K562 (cell line): ENCODE results near the gene KAT6B. TPM values are rescaled to one million over a fixed set of nuclear protein-coding genes. Genes with fewer than 3 reads are reported as not detected.

ENCODE experiments used
- BACH1 ChIP-seq: fragments of 200-800 bp; sonication (Bioruptor generic); IDR thresholded peaks from 2 replicates; pipeline ENCODE4 v1.6.1; 2016; ENCODE audit warnings: missing genetic modification characterization, missing compliant biosample characterization
- C11orf30 ChIP-seq: fragments of 450-650 bp; IDR thresholded peaks from 2 replicates; pipeline ENCODE4 v1.6.1; 2016; ENCODE audit warnings: low read depth, mild to moderate bottlenecking
- EHMT2 ChIP-seq: fragments of 450-650 bp; IDR thresholded peaks from 2 replicates; pipeline ENCODE4 v1.6.1; 2018; ENCODE audit warnings: antibody characterized with exemption
- FOXA3 ChIP-seq, 2 experiments: fragments of 450-650 bp in 1 of 2; sonication (generic) in 1 of 2; formaldehyde crosslinking; IDR thresholded peaks in 1 of 2; conservative IDR thresholded peaks in 1 of 2; 2 replicates each; pipeline versions ENCODE4 v1.4.0 to v1.8.0; 2020 to 2022; ENCODE audit warnings: mild to moderate bottlenecking in 2 of 2, missing genetic modification reagents in 1 of 2
- HDAC1 ChIP-seq, 2 experiments: fragments of 450-650 bp; IDR thresholded peaks; 2 replicates each; pipeline ENCODE4 v1.6.1; 2016 to 2017; ENCODE audit warnings: inconsistent platforms in 1 of 2, mild to moderate bottlenecking in 1 of 2, moderate library complexity in 1 of 2
- HLTF ChIP-seq: fragments of 450-650 bp; IDR thresholded peaks from 2 replicates; pipeline ENCODE4 v1.6.1; 2016
- KAT8 ChIP-seq: fragments of 450-650 bp; IDR thresholded peaks from 2 replicates; pipeline ENCODE4 v1.6.1; 2016; ENCODE audit warnings: low read depth, mild to moderate bottlenecking
- KLF1 ChIP-seq: fragments of 450-650 bp; IDR thresholded peaks from 2 replicates; pipeline ENCODE4 v1.6.1; 2016; ENCODE audit warnings: missing genetic modification characterization, missing compliant biosample characterization
- MAFF ChIP-seq: IDR thresholded peaks from 2 replicates; pipeline ENCODE4 v1.6.1; 2012; ENCODE audit warnings: low read length, improper control_type of control experiment
- MAFG ChIP-seq: fragments of 450-650 bp; conservative IDR thresholded peaks from 2 replicates; pipeline ENCODE4 v1.6.1; 2016; ENCODE audit warnings: missing genetic modification characterization, missing compliant biosample characterization
- NELFE ChIP-seq: IDR thresholded peaks from 2 replicates; pipeline ENCODE4 v1.6.1; 2011; ENCODE audit warnings: mild to moderate bottlenecking; ENCODE audit not compliant: insufficient read depth, insufficient read length
- NFE2 ChIP-seq: IDR thresholded peaks from 2 replicates; pipeline ENCODE4 v1.6.1; 2014; ENCODE audit warnings: antibody characterized with exemption, low read depth
- SMARCA5 ChIP-seq: fragments of 450-650 bp; IDR thresholded peaks from 2 replicates; pipeline ENCODE4 v1.6.1; 2016
- ZNF282 ChIP-seq: sonication (generic); formaldehyde crosslinking; IDR thresholded peaks from 2 replicates; pipeline ENCODE4 v1.8.1; 2023; ENCODE audit warnings: missing genetic modification reagents
- ZNF311 ChIP-seq: fragments of 250-450 bp; sonication (Bioruptor Pico); IDR thresholded peaks from 2 replicates; pipeline ENCODE4 v1.4.0; 2020; ENCODE audit warnings: mild to moderate bottlenecking, moderate library complexity
- ZNF316 ChIP-seq: fragments of 450-650 bp; IDR thresholded peaks from 2 replicates; pipeline ENCODE4 v1.6.1; 2016
- ZNF318 ChIP-seq, 2 experiments: fragments of 450-650 bp; IDR thresholded peaks; 2 replicates each; pipeline ENCODE4 v1.6.1; 2016; ENCODE audit warnings: mild to moderate bottlenecking in 2 of 2, borderline replicate concordance in 1 of 2, low read depth in 1 of 2, moderate library complexity in 1 of 2
- polyA plus RNA-seq, 8 experiments: library from polyadenylated mRNA; depleted of rRNA in 4 of 8; stranded (reverse) in 5 of 8; unstranded in 3 of 8; fragments of >200 nt; fragmentation: Nextera tagmentation in 2 of 8; fragmentation: Illumina TruSeq in 1 of 8; extraction: Ambion mirVana in 2 of 8; extraction: Trizol in 1 of 8; gene quantifications; 2 replicates each; pipeline versions ENCODE4 v1.2.1 to v1.2.3, GENCODE V29; 2011 to 2014; ENCODE audit warnings: inconsistent platforms in 1 of 8, missing spikeins in 1 of 8
- total RNA-seq, 7 experiments: library from RNA; depleted of rRNA in 6 of 7; stranded (reverse); fragments of >200 nt in 6 of 7; fragmentation: Illumina TruSeq in 2 of 7; extraction: Trizol in 2 of 7; gene quantifications; 2 replicates each; pipeline versions ENCODE4 v1.2.1 to v1.2.3, GENCODE V29; 2011 to 2021; ENCODE audit warnings: low replicate concordance in 1 of 7
- TF ChIP-seq, protein P1 (sequence below), 2 experiments: fragments of 450-650 bp in 1 of 2; sonication (generic) in 1 of 2; formaldehyde crosslinking in 1 of 2; IDR thresholded peaks in 1 of 2; conservative IDR thresholded peaks in 1 of 2; 2 replicates each; pipeline versions ENCODE4 v1.6.1 to v1.8.1; 2016 to 2023; ENCODE audit warnings: mild to moderate bottlenecking in 2 of 2, moderate library complexity in 2 of 2, inconsistent platforms in 1 of 2, missing genetic modification reagents in 1 of 2

KAT6B gene
- total and polyA plus RNA-seq, 9 of the 15 experiments (the other 6 are each of a cell fraction or from before 2014, with no cell fraction given), result 1.4 to 9.2 (median 6.8) TPM

- no peak for TF ChIP-seq KLF1 (tag)
- no peak for TF ChIP-seq KAT8
- TF ChIP-seq ZNF282 (CRISPR knock-in tag), result no peak
- peak; percentile 97 for TF ChIP-seq C11orf30
- TF ChIP-seq NFE2, result peak; percentile 56
- no peak for TF ChIP-seq FOXA3 (CRISPR knock-in tag; conservative IDR thresholded peaks at IDR 0.05 in 1 of 2, IDR thresholded peaks at IDR 0.05 in 1 of 2)
- TF ChIP-seq MAFG, result peak; percentile 94
- no peak for TF ChIP-seq SMARCA5
- no peak for TF ChIP-seq HLTF
- TF ChIP-seq ZNF318 (IDR thresholded peaks at IDR 0.05; ENCODE audit: borderline replicate concordance in 1 of 2, low read depth in 1 of 2), result no peak
- no peak for TF ChIP-seq HDAC1 (IDR thresholded peaks at IDR 0.05)
- peak; percentile 50; the same call in 1 of the 2 replicates for TF ChIP-seq EHMT2
- TF ChIP-seq NELFE, result no peak
- peak; percentile 92 for TF ChIP-seq BACH1 (tag)
- no peak for TF ChIP-seq ZNF311
- TF ChIP-seq MAFF, result peak; percentile 81; the same call in 1 of the 2 replicates
- TF ChIP-seq, protein P1, sequence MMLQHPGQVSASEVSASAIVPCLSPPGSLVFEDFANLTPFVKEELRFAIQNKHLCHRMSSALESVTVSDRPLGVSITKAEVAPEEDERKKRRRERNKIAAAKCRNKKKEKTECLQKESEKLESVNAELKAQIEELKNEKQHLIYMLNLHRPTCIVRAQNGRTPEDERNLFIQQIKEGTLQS (IDR thresholded peaks at IDR 0.05), result 0 out of 2 replicates have a peak, but pooled peaks have one; percentile 19
- TF ChIP-seq, protein P1 (CRISPR knock-in tag; conservative IDR thresholded peaks at IDR 0.05), result no peak
- peak; percentile 98 for TF ChIP-seq ZNF316
Observed at GRCh38 chr10:74917481-74918077, 91.2 kb downstream of the KAT6B start (continued).
